Stimulated activated effector memory CD8-positive, alpha-beta T cell treated with anti-CD3 and anti-CD28 coated beads, Interleukin-12 subunit alpha, Interleukin-12 subunit beta, amount 100 ng/mL, for 72 hours (primary cell): ENCODE results near the gene TMEM35B.
"Not testable (repeated sequence)": the region's sequence is repeated elsewhere in the genome, so short reads cannot be mapped to it uniquely, and the experiment has no call there.

Experiments used
- ATAC-seq: fragments of 150-1000 bp; cut with Tn5 transposase; 2 replicates; pipeline ENCODE4 v1.10.0; 2021
- DNase-seq, 2 donors: peaks; one replicate each; pipeline ENCODE4 v3.0.0; 2021 to 2022; ENCODE audit warnings: low spot score in 2 of 2
- H3K27ac Mint-ChIP-seq: one replicate; pipeline ENCODE4 v1.8.0; 2022; ENCODE audit warnings: mild to moderate bottlenecking, mixed read lengths
- H3K36me3 Mint-ChIP-seq: one replicate; pipeline ENCODE4 v1.8.0; 2022; ENCODE audit warnings: mild to moderate bottlenecking, mixed read lengths
- H3K4me1 Mint-ChIP-seq: one replicate; pipeline ENCODE4 v1.8.0; 2022; ENCODE audit warnings: mixed read lengths
- H3K4me3 Mint-ChIP-seq: one replicate; pipeline ENCODE4 v1.8.0; 2022; ENCODE audit warnings: mild to moderate bottlenecking, mixed read lengths
- H3K9me3 Mint-ChIP-seq: one replicate; pipeline ENCODE4 v1.8.0; 2022; ENCODE audit warnings: mixed read lengths

Gene TMEM35B

GRCh38 chr1:34965597-34965996 lies 19.6 kb downstream of the TMEM35B start:
- no peak for DNase-seq
- Mint-ChIP-seq H3K27ac (no peak overlapping the region), H3K9me3 (no peaks in the 10 kb centered on the region), H3K4me3 (no peak overlapping the region), H3K36me3 (no peaks in the 10 kb centered on the region), H3K4me1 (no peaks in the 10 kb centered on the region)
- ATAC-seq = no peak

- Mint-ChIP-seq H3K4me3 (no peak overlapping the region), H3K27ac (no peak overlapping the region), H3K9me3 (no peaks in the 10 kb centered on the region), H3K36me3 (no peaks in the 10 kb centered on the region), H3K4me1 (peaks cover 4% of the 10 kb centered on the region)
- DNase-seq (no peak), ATAC-seq (no peak)
These were observed 34.7 kb downstream of the TMEM35B start for GRCh38 chr1:34950428-34950827.

GRCh38 chr1:34948739-34949138 lies 36.4 kb downstream of the TMEM35B start:
- ATAC-seq, DNase-seq: not testable (repeated sequence)

GRCh38 chr1:34947641-34948314 lies 37.4 kb downstream of the TMEM35B start:
- not testable (repeated sequence) for H3K36me3 Mint-ChIP-seq, H3K4me3 Mint-ChIP-seq, H3K4me1 Mint-ChIP-seq, DNase-seq, H3K9me3 Mint-ChIP-seq, H3K27ac Mint-ChIP-seq, ATAC-seq

More at GRCh38 chr1:34948739-34949138, 36.4 kb downstream of the TMEM35B start:
- not testable (repeated sequence) for H3K4me3 Mint-ChIP-seq, H3K36me3 Mint-ChIP-seq, H3K27ac Mint-ChIP-seq, H3K9me3 Mint-ChIP-seq, H3K4me1 Mint-ChIP-seq

GRCh38 chr1:34946211-34946610 lies 38.9 kb downstream of the TMEM35B start:
- H3K27ac Mint-ChIP-seq = no peak overlapping the region
- H3K9me3 Mint-ChIP-seq = no peaks in the 10 kb centered on the region
- DNase-seq = no peak
- no peak for ATAC-seq
- H3K36me3 Mint-ChIP-seq = no peaks in the 10 kb centered on the region
- H3K4me3 Mint-ChIP-seq = no peak overlapping the region
- no peaks in the 10 kb centered on the region for H3K4me1 Mint-ChIP-seq

- not testable (repeated sequence) for H3K9me3 Mint-ChIP-seq, H3K4me3 Mint-ChIP-seq, H3K4me1 Mint-ChIP-seq, H3K27ac Mint-ChIP-seq, ATAC-seq, H3K36me3 Mint-ChIP-seq, DNase-seq
These were observed 43.3 kb downstream of the TMEM35B start for GRCh38 chr1:34941798-34942197.
